ENCODE data around the gene DGLUCY.
A peak's percentile ranks its signal among the peaks of the same experiment; 100 is the strongest.
"Not testable (repeated sequence)": the region's sequence is repeated elsewhere in the genome, so short reads cannot be mapped to it uniquely, and the experiment has no call there.

DGLUCY gene

DNA sequence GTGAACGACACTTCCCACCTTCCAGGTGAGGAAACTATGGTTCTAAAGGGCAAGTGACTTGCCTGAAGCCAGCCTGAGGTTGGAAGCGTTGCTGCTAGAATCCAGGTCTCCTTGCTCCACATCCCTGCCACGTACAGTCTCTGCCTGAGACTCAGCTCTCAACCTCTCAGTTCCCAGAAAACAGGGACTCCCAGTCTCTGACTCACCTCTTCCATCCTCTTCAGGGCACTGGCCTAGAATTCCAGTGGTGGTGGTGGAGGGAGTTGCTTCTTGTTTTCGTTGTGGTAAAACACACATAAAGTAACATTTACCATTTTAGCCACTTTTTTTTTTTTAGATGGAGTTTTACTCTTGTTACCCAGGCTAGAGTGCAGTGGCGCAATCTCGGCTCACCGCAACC, 123.3 kb downstream of the DGLUCY start:
- DNase-seq, result no peak

DNA sequence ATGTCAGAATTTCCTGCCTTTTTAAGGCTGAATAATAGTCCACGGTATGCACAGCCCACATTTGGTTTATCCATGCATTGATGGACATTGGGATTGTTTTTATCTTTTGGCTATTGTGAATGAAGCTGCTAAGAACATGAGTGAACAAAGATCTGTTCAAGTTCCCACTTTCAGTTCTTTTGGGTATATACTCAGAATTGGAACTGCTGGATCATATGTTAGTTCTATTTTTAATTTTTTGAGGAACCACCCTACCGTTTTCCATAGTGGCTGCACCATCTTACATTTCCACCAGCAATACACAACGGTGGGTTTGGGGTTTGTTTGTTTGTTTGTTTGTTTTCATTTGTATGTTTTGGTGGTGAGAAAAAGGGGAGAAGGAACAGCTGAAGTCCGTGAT, 124.2 kb downstream of the DGLUCY start:
- DNase-seq, result no peak

GRCh38 chr14:91238661-91239060, 124.8 kb downstream of the DGLUCY start:
- no peak for DNase-seq

DNA sequence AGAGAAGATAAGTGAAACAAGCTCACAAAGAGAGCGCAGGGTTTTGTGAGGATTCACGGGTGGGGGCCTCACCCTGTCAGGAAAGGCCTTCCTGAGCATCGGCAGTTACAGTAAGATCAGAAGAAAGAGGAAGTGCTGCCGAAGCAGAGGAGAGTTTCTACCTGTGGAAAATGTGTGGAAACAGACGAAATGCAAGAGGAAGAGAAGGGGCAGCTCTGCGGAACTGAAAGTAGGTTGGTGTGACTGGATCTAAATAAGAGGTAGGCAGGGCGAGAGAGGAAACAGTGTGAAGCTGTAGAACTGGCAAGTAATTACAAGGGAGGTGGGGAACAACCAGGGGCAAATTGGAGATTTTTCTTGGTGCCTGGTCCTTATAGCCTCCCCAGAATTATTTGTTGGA, 128.0 kb downstream of the DGLUCY start:
- DNase-seq, result no peak

DNA sequence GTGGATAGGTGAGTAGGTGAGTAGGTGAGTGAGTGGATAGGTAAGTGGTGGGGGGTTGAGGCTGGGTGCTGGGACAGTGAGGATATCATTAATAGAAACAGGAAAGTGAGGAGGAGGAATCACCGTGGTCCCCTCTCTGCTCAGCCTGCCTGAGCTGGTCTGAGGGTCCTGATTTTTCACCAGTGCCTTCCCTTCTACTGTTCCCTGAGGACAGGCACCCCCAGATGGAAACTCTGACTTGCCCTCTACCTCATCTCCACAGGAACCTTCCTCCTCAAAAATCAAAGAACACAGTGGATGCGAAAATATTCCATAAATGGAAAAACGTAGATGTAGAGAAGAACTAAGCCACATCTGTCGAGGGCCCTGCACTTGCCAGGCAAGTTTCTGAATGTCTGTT, 128.8 kb downstream of the DGLUCY start:
- DNase-seq, result no peak

DNA sequence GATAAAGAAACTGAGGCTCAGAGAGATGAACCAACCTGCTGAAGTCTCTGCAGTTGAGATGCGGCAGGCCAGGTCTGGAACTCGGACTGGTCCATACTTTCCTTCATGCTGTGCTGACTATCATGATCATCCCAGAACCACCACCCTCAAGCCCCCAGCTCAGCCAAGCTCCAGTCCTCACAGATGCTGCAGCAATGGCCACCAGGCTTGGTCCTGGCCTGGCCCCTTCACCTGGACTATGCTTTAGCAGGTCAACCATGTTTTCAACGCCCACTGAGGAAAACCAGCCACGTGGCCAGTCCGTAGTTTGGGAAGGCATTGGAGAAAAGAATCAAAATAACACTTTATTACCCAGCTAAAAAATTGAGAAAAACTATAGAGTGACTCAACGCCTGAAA, 129.2 kb downstream of the DGLUCY start:
- DNase-seq, result no peak

- peak; percentile 86 for DNase-seq
Measured at GRCh38 chr14:91244501-91244901, 130.6 kb downstream of the DGLUCY start, which contains the start of gene GPR68. GPR68 (minus strand) TSS chr14:91244704; CDS start chr14:91235050, 9,654 bp downstream.

DNA sequence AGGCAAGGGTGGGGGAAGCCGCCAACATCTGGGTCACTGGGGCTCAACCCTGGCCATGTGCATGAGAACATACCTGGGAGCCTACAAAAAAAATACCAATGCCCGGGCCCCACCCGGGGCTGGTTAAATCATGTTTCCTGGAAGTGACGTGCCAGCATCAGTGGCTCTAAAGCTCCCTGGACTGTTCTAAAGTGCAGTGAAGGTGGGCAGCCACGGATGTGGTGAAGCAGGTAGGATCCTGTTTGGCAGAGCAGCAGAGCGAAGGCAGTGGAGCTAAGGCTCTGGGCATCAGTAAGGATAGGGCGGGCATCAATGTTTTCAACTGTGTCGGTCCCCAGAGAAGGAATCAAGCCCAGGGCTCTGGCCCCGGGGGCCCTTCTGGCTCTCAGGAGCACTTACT, 131.2 kb downstream of the DGLUCY start:
- DNase-seq, result no peak

DNA sequence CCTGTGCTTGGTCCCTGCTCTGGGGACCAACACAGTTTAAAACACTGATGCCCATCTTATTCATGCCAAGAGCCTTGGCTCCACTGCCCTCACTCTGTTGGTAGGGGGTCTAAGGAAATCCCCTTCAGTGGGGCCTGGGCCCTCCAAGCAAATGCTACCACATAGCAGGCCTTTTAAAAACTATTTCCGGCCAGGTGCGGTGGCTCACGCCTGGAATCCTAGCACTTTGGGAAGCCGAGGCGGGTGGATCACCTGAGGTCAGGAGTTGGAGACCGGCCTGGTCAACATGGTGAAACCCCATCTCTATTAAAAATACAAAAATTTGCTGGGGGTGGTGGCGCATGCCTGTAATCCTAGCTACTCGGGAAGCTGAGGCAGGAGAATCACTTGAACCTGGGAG, 131.7 kb downstream of the DGLUCY start:
- not testable (repeated sequence) for DNase-seq

DNA sequence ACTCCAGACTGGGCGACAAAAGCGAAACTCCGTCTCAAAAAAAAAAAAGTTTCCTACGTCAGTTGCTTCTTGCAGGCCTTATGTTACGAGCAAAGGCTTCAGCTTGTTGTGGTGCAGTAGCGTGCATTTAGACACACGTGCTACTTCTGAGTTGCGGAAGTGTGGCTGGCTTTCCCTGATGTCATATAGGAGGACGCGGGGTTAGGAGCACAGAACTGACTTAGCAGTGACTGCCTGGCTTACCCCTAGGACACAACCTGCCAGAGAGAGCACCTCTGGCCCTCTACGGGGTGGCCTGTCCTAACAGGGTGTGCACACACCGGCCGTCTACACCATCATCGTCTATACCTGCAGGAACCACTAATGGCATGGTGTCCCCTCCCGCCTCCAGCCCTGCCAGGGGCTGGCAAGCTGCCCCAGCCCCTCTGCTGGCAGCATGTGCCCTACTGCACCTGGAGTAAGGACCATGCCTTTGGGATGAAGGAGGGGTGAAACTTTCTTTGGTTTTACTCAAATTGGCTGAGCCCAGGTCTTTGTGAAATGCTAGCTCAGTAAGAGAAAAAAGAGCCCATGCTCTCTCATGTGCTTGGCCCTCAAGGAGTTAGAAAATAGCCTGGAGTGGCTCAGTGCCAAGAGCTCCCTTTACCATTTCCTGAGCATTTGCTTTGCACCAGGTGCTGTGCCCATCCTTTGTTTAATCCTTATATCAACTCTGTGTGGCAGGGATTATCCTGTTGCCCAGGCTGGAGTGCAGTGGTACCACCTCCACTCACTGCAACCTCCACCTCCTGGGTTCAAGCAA, 132.4 kb downstream of the DGLUCY start:
- DNase-seq, result no peak

- DNase-seq, result peak; percentile 82
Measured at GRCh38 chr14:91249841-91250616, 136.2 kb downstream of the DGLUCY start.

DNA sequence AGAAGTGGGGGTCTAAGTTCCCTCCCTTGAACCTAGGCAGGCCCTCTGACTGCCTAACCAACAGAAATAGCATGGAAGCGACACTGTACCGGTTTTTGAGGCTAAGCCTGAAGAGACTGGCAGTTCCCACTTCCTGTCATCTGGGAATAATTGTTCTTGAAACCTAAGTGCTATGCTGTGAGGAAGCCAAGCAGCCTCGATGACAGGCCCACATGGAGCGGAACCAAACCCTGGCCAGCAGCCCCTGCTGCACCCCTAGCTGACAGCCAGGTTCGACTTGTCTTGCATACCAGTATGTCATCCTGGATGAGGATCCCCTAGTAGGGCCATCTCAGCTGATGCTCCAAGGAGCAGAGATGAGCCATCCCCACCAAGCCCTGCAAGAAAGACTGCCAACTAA, 137.0 kb downstream of the DGLUCY start:
- no peak for DNase-seq

GRCh38 chr14:91252871-91253794, 139.3 kb downstream of the DGLUCY start:
- no peak for DNase-seq

- DNase-seq, result no peak
Measured at GRCh38 chr14:91253795-91254323, 140.0 kb downstream of the DGLUCY start.

GRCh38 chr14:91254461-91254860, 140.6 kb downstream of the DGLUCY start:
- DNase-seq, result no peak

DNA sequence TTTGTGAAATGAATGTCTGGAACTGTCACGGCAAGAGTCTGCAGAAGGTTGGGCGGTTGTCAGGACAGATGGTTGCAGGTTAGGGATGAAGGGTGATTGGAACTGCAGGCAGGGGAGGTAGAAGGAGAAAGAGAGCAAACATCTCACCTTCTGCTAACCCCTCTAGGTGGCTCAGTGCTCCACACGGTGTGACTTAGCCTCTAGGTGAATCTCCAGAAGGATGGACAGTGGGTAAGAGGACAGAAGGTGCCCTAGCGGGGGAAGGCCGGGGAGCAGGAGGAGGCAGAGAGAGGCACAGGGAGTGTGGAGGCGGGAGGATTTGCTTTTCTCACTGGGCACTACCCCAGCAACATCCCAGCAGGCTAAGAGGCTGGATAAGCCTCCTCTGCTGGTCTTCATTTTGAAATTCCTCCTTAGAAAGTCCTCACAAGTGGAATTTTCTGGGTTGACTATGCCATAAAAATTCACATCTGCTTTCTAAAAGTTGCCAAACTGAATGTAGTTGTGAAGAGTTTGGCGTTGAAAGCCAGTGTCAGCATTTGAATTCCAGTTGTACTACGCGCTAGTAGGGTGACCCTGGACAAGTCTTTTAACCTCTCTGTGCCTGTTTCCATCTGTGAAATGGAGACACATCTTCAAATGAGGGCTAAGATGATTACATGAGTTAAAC, 141.3 kb downstream of the DGLUCY start:
- DNase-seq, result no peak

DNA sequence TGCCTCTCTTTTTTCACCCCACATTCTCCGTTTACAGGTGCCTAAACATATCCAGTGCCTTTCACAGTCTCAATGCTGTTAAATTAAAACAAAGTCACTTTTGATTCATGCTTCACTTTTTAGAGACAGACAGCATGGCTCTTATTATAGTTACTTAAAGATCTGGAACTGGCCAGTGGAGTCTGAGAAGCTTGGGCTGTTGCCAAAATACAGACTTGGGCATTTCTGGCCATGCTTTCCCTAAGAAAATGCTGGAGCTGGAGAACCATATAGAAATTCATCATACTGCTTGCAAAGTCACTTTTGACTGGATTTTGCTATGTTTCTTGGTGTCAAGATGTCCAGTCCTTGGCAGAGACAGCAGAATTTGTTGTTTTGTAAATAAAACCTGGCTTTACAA, 142.8 kb downstream of the DGLUCY start:
- no peak for DNase-seq

DNA sequence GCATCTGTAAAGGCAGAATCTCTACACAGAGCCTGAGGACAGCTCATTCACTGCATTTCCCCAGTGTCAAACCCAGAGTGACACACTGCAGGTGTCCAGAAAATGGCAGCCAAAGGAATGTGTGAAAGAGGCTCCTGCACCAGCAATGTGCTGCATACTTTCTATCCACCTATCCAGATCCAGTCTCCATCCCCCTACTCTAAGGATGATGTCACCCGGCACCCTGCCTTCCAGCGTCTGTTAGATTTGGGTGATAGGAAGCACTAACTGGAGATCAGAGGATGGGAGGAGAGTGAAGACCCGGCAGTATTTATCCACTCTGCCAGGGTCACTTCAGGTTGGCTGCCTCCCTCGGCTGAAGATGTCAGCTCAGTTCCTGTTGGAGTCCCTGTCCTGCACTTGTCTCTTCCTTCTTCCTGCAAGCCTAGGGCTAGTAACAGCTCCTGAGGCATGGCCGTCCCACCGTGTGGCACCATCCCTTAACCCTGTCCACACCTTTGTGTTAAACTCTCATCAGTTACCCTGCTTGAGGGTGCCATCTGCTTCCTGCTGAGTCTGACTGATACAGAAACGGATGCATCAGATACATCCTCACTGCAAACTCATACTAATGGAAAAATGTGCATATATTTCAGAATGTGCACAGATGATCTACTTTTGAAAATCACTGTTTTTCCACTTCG, 143.6 kb downstream of the DGLUCY start:
- no peak for DNase-seq

- no peak for DNase-seq
Measured at GRCh38 chr14:91258011-91258618, 144.2 kb downstream of the DGLUCY start.

- no peak for DNase-seq
Measured at GRCh38 chr14:91258876-91259275, 145.0 kb downstream of the DGLUCY start.

DNA sequence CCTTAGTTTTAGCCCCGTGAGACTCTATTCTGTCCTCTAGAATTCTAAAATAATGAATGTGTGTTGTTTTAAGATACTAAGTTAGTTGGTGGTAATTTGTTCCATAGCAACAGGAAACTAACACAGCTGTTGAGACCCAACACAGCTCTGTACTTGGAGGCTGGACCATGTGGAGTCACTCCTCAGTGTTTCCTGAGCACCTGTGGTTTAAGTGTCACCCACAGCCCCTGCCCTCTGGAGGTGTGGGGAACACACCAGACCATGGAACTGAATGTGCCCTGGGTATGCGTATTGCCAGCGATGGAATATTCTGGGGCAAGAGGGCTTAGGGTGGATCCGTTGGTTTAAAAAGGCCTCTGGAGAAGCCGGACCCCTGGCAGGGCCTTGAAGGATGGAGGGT, 147.2 kb downstream of the DGLUCY start:
- no peak for DNase-seq

Data from NCI-H2107 (cell line).